Measurements from ENCODE around the gene MTNR1A. TPM values are rescaled to one million over a fixed set of nuclear protein-coding genes. Genes with fewer than 3 reads are reported as not detected.

MTNR1A gene
- total RNA-seq, 1 experiment from 2014 or later, result 0.84 TPM

DNA sequence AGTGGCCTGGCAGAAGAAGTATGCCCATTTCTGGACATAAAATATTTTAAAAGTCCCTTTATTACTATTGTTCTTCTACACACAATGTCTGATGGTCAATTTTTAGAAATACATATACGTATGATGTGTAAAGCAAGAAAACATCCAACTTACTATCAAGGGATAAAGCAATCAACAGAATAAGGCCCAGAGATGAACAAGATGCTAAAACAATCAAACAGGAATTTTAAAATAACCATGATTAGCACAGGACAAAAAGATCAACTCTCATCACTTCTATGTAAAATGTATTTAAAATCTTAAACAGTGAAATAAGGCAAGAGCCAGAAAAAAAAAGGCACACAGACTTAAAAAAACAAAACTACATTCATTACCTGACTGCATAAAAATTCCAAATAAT, 60.9 kb downstream of the MTNR1A start (continued):
- TF ChIP-seq YY1 (IDR thresholded peaks at IDR 0.05; ENCODE audit: extremely low read depth, insufficient replicate concordance, low read depth, low read length) (no peak), JUND (IDR thresholded peaks at IDR 0.05) (no peak), SP1 (IDR thresholded peaks at IDR 0.05; ENCODE audit: low read depth) (no peak), ZFX (IDR thresholded peaks at IDR 0.05) (no peak), EZH2 (IDR thresholded peaks at IDR 0.05) (no peak), POLR2AphosphoS5 (IDR thresholded peaks at IDR 0.05; ENCODE audit: low read depth, low read length) (no peak), FOSL1 (IDR thresholded peaks at IDR 0.05; ENCODE audit: low read depth) (no peak)
- TF ChIP-seq, protein P1, sequence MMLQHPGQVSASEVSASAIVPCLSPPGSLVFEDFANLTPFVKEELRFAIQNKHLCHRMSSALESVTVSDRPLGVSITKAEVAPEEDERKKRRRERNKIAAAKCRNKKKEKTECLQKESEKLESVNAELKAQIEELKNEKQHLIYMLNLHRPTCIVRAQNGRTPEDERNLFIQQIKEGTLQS (IDR thresholded peaks at IDR 0.05), result no peak

DNA sequence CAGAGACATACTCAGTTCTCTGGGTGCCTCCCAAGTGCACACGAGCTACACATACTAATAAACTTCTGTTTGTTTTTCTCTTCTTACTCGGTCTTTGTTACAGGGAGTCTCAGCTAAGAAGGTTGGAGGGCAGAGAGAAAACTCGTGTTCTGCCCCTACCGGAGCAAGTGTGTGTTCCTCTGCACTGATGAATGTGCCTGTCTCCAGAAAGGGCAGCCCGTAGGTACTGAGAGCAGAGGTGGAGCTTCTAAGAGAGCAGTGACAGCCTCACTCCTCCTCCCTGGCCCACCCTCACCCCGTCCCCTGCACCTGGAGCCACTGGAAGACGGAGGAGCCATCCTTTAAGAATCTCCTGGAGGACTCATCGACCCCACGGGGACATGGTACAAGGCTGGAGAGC, 67.6 kb downstream of the MTNR1A start:
- Histone ChIP-seq H3K4me1 (ENCODE audit: control insufficient read depth in 1 of 2, insufficient read depth in 2 of 2, low read length in 2 of 2) (peaks cover 0 to 4% of the 10 kb centered on the region in 2 experiments; a peak in 1 of 4 replicates), H3K9ac (ENCODE audit: low read length) (no peak overlapping the region), H3K9me2 (ENCODE audit: insufficient read depth) (no peaks in the 10 kb centered on the region), H3K27ac (ENCODE audit: low read depth, low read length) (no peak overlapping the region), H3K9me3 (ENCODE audit: control insufficient read depth in 1 of 2, insufficient read depth in 1 of 2, low read depth in 1 of 2, low read length in 2 of 2) (no peaks in the 10 kb centered on the region; a peak in 1 of 4 replicates), H3K36me3 (ENCODE audit: control insufficient read depth in 1 of 2, insufficient read depth in 2 of 2, low read length in 2 of 2) (no peaks in the 10 kb centered on the region), H2AFZ (ENCODE audit: low read depth, low read length, poor library complexity, severe bottlenecking) (no peak overlapping the region), H3K4me2 (ENCODE audit: low read length) (no peak overlapping the region), H3K4me3 (replicated peaks in 1 of 2; ENCODE audit: low read depth in 1 of 2, low read length in 2 of 2) (no peak overlapping the region), H3K27me3 (ENCODE audit: insufficient read depth, low read length) (no peaks in the 10 kb centered on the region), H3K79me2 (ENCODE audit: insufficient read depth, low read length) (no peaks in the 10 kb centered on the region), H4K20me1 (ENCODE audit: insufficient read depth) (no peaks in the 10 kb centered on the region)
- ATAC-seq (no peak), DNase-seq (ENCODE audit: low read depth, low spot score) (no peak)
- RAD21 ChIA-PET (ENCODE audit: low non-redundant PET in 1 of 2, low total read pairs in 2 of 2, uncharacterized antibody in 2 of 2, unreplicated experiment in 2 of 2), result no interaction called here
- BruUV-seq (replicated peaks), result no TSS peak
- POLR2A ChIA-PET, result no interaction called here
- CTCF ChIA-PET, result no interaction called here
- no peak for TF ChIP-seq EZH2 (IDR thresholded peaks at IDR 0.05)
- TF ChIP-seq, protein P2, sequence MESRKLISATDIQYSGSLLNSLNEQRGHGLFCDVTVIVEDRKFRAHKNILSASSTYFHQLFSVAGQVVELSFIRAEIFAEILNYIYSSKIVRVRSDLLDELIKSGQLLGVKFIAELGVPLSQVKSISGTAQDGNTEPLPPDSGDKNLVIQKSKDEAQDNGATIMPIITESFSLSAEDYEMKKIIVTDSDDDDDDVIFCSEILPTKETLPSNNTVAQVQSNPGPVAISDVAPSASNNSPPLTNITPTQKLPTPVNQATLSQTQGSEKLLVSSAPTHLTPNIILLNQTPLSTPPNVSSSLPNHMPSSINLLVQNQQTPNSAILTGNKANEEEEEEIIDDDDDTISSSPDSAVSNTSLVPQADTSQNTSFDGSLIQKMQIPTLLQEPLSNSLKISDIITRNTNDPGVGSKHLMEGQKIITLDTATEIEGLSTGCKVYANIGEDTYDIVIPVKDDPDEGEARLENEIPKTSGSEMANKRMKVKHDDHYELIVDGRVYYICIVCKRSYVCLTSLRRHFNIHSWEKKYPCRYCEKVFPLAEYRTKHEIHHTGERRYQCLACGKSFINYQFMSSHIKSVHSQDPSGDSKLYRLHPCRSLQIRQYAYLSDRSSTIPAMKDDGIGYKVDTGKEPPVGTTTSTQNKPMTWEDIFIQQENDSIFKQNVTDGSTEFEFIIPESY (IDR thresholded peaks at IDR 0.05; ENCODE audit: extremely low read depth, insufficient replicate concordance, low read length), result no peak
- TF ChIP-seq SRF (IDR thresholded peaks at IDR 0.05; ENCODE audit: low read depth), result no peak
- TF ChIP-seq SIN3A (IDR thresholded peaks at IDR 0.05; ENCODE audit: low read depth), result no peak
- TF ChIP-seq RAD21 (IDR thresholded peaks at IDR 0.05; ENCODE audit: low read depth), result no peak
- TF ChIP-seq, protein P1 (IDR thresholded peaks at IDR 0.05), result no peak
- TF ChIP-seq, protein P3, sequence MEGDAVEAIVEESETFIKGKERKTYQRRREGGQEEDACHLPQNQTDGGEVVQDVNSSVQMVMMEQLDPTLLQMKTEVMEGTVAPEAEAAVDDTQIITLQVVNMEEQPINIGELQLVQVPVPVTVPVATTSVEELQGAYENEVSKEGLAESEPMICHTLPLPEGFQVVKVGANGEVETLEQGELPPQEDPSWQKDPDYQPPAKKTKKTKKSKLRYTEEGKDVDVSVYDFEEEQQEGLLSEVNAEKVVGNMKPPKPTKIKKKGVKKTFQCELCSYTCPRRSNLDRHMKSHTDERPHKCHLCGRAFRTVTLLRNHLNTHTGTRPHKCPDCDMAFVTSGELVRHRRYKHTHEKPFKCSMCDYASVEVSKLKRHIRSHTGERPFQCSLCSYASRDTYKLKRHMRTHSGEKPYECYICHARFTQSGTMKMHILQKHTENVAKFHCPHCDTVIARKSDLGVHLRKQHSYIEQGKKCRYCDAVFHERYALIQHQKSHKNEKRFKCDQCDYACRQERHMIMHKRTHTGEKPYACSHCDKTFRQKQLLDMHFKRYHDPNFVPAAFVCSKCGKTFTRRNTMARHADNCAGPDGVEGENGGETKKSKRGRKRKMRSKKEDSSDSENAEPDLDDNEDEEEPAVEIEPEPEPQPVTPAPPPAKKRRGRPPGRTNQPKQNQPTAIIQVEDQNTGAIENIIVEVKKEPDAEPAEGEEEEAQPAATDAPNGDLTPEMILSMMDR (IDR thresholded peaks at IDR 0.05 in 2 of 3, conservative IDR thresholded peaks at IDR 0.05 in 1 of 3; ENCODE audit: borderline replicate concordance in 1 of 3, insufficient read depth in 1 of 3, low read depth in 2 of 3, low read length in 2 of 3), result no peak
- TF ChIP-seq JUND (IDR thresholded peaks at IDR 0.05), result no peak
- intact Hi-C loops (cut with micrococcal nuclease), result no loop called here

Data from HCT116 (cell line).